ENCODE data around the gene MAN2B2.

Gene MAN2B2

DNA sequence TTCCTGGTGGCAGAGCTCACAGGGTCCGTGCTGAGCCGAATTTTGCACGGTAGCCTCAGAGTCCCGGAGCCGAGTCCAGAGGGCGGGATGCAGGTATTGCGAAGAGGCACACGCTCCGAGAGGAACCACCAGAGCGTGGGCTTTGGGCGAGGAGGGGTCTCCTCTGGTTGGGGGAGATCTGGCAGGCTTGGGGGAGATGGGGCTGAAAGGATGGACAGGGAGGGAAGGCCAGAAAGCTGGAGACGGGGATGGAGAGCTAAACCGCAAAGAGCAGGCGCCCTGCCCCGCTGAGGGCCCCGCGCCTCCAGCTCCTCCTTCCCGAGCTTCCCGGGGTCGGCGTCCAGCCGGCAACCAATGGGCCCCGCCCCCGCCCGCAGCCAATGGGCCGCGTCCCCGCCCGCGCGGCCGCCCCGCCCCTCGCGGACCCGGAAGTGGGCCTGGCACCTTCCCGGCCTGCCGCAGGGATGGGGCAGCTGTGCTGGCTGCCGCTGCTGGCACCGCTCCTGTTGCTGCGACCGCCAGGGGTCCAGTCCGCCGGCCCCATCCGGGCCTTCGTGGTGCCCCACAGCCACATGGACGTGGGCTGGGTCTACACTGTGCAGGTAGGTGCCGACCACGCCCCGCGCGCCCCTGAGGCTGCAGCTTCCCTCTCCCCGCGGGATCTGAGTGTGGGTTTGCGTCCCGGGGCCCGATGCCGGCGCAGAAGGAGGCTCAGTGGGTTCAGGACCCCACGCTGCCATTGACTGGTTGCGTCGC lies at the start of gene MAN2B2:
Gene MAN2B2 (plus strand): TSS at position 443 of the 756 bp plus-strand sequence. CDS start 22 bp downstream, at position 465.
- H3K9ac ChIP-seq (ENCODE audit: insufficient read length, low read depth) = peak within 1 kb of the TSS; percentile 96
- peak; percentile 67 for DNase-seq (ENCODE audit: low read depth, low spot score)
- H3K4me3 ChIP-seq (ENCODE audit: insufficient read length, low read depth) = peak within 1 kb of the TSS; percentile 96
- no peak for TF ChIP-seq SUZ12 (IDR thresholded peaks at IDR 0.05; ENCODE audit: extremely low read depth, insufficient read depth, insufficient read length)
- no peak for TF ChIP-seq YY1 (IDR thresholded peaks at IDR 0.05; ENCODE audit: insufficient read depth, insufficient read length)
- no peak for TF ChIP-seq ZNF274 (IDR thresholded peaks at IDR 0.05; ENCODE audit: low read depth, low read length)
- H3K36me3 ChIP-seq (ENCODE audit: insufficient read depth, insufficient read length, low read length) = peaks cover 31% of the 10 kb centered on the region
- H3K4me1 ChIP-seq (ENCODE audit: insufficient read depth, insufficient read length) = peaks cover 10% of the 10 kb centered on the region
- peaks cover 22% of the 10 kb centered on the region for H3K27me3 ChIP-seq (ENCODE audit: insufficient read depth, insufficient read length)
- H3K9me3 ChIP-seq (ENCODE audit: insufficient read depth, low read length) = no peaks in the 10 kb centered on the region

DNA sequence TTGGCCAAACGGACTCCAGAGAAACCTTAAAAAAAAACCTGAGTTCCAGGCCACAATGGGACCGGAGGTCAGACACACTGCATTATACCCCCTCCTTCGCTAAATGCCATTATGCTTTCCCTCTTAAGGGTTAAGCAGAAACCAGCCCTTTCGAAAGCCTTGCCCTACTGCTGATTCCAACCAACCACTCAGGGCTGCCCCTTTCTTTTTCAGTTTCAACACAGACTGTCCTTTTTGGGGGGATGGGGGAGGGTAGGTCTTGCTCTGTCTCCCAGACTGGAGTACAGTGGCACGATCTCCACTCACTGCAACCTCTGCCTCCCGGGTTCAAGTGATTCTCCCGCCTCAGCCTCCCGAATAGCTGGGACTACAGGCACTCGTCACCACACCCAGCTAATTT lies 49.5 kb upstream of the MAN2B2 start:
- Histone ChIP-seq H3K36me3 (ENCODE audit: insufficient read depth, insufficient read length, low read length) (no peaks in the 10 kb centered on the region), H3K4me3 (ENCODE audit: insufficient read length, low read depth) (no peak overlapping the region), H3K4me1 (ENCODE audit: insufficient read depth, insufficient read length) (peaks cover 16% of the 10 kb centered on the region), H3K9me3 (ENCODE audit: insufficient read depth, low read length) (no peaks in the 10 kb centered on the region), H3K27me3 (ENCODE audit: insufficient read depth, insufficient read length) (no peaks in the 10 kb centered on the region), H3K9ac (ENCODE audit: insufficient read length, low read depth) (no peak overlapping the region)
- TF ChIP-seq ZNF274 (IDR thresholded peaks at IDR 0.05; ENCODE audit: low read depth, low read length) = no peak
- DNase-seq (ENCODE audit: low read depth, low spot score) = no peak

GRCh38 chr4:6526156-6526555 lies 48.8 kb upstream of the MAN2B2 start:
- no peak overlapping the region for H3K4me3 ChIP-seq (ENCODE audit: insufficient read length, low read depth)
- peaks cover 16% of the 10 kb centered on the region for H3K4me1 ChIP-seq (ENCODE audit: insufficient read depth, insufficient read length)
- TF ChIP-seq ZNF274 (IDR thresholded peaks at IDR 0.05; ENCODE audit: low read depth, low read length) = no peak
- no peak for TF ChIP-seq YY1 (IDR thresholded peaks at IDR 0.05; ENCODE audit: insufficient read depth, insufficient read length)
- no peak for TF ChIP-seq SUZ12 (IDR thresholded peaks at IDR 0.05; ENCODE audit: extremely low read depth, insufficient read depth, insufficient read length)
- no peaks in the 10 kb centered on the region for H3K36me3 ChIP-seq (ENCODE audit: insufficient read depth, insufficient read length, low read length)
- no peaks in the 10 kb centered on the region for H3K9me3 ChIP-seq (ENCODE audit: insufficient read depth, low read length)
- DNase-seq (ENCODE audit: low read depth, low spot score) = no peak
- H3K9ac ChIP-seq (ENCODE audit: insufficient read length, low read depth) = no peak overlapping the region
- no peaks in the 10 kb centered on the region for H3K27me3 ChIP-seq (ENCODE audit: insufficient read depth, insufficient read length)

- TF ChIP-seq ZNF274 (IDR thresholded peaks at IDR 0.05; ENCODE audit: low read depth, low read length) (no peak), YY1 (IDR thresholded peaks at IDR 0.05; ENCODE audit: insufficient read depth, insufficient read length) (no peak), SUZ12 (IDR thresholded peaks at IDR 0.05; ENCODE audit: extremely low read depth, insufficient read depth, insufficient read length) (no peak)
- H3K36me3 ChIP-seq (ENCODE audit: insufficient read depth, insufficient read length, low read length) = no peaks in the 10 kb centered on the region
- peak; percentile 23 for DNase-seq (ENCODE audit: low read depth, low spot score)
- no peaks in the 10 kb centered on the region for H3K27me3 ChIP-seq (ENCODE audit: insufficient read depth, insufficient read length)
- peaks cover 16% of the 10 kb centered on the region for H3K4me1 ChIP-seq (ENCODE audit: insufficient read depth, insufficient read length)
- no peak overlapping the region for H3K9ac ChIP-seq (ENCODE audit: insufficient read length, low read depth)
- no peaks in the 10 kb centered on the region for H3K9me3 ChIP-seq (ENCODE audit: insufficient read depth, low read length)
- H3K4me3 ChIP-seq (ENCODE audit: insufficient read length, low read depth) = no peak overlapping the region
Measured at GRCh38 chr4:6526671-6527091, 48.3 kb upstream of the MAN2B2 start.

- Histone ChIP-seq H3K9ac (ENCODE audit: insufficient read length, low read depth) (no peak overlapping the region), H3K27me3 (ENCODE audit: insufficient read depth, insufficient read length) (no peaks in the 10 kb centered on the region), H3K9me3 (ENCODE audit: insufficient read depth, low read length) (no peaks in the 10 kb centered on the region), H3K4me1 (ENCODE audit: insufficient read depth, insufficient read length) (peaks cover 16% of the 10 kb centered on the region), H3K4me3 (ENCODE audit: insufficient read length, low read depth) (no peak overlapping the region), H3K36me3 (ENCODE audit: insufficient read depth, insufficient read length, low read length) (no peaks in the 10 kb centered on the region)
- no peak for DNase-seq (ENCODE audit: low read depth, low spot score)
- TF ChIP-seq ZNF274 (IDR thresholded peaks at IDR 0.05; ENCODE audit: low read depth, low read length) = no peak
Measured at GRCh38 chr4:6527259-6527658, 47.7 kb upstream of the MAN2B2 start.

- DNase-seq (ENCODE audit: low read depth, low spot score) = no peak
- Histone ChIP-seq H3K9ac (ENCODE audit: insufficient read length, low read depth) (peak overlapping the region; percentile 68), H3K4me3 (ENCODE audit: insufficient read length, low read depth) (no peak overlapping the region), H3K36me3 (ENCODE audit: insufficient read depth, insufficient read length, low read length) (no peaks in the 10 kb centered on the region), H3K4me1 (ENCODE audit: insufficient read depth, insufficient read length) (peaks cover 16% of the 10 kb centered on the region), H3K9me3 (ENCODE audit: insufficient read depth, low read length) (no peaks in the 10 kb centered on the region; the same call in 1 of the 2 replicates), H3K27me3 (ENCODE audit: insufficient read depth, insufficient read length) (no peaks in the 10 kb centered on the region)
- TF ChIP-seq ZNF274 (IDR thresholded peaks at IDR 0.05; ENCODE audit: low read depth, low read length) (no peak), YY1 (IDR thresholded peaks at IDR 0.05; ENCODE audit: insufficient read depth, insufficient read length) (no peak), SUZ12 (IDR thresholded peaks at IDR 0.05; ENCODE audit: extremely low read depth, insufficient read depth, insufficient read length) (no peak)
Measured at GRCh38 chr4:6527683-6528595, 47.0 kb upstream of the MAN2B2 start.

- no peak for DNase-seq (ENCODE audit: low read depth, low spot score)
- Histone ChIP-seq H3K27me3 (ENCODE audit: insufficient read depth, insufficient read length) (no peaks in the 10 kb centered on the region), H3K4me1 (ENCODE audit: insufficient read depth, insufficient read length) (peaks cover 16% of the 10 kb centered on the region), H3K4me3 (ENCODE audit: insufficient read length, low read depth) (no peak overlapping the region), H3K36me3 (ENCODE audit: insufficient read depth, insufficient read length, low read length) (no peaks in the 10 kb centered on the region), H3K9me3 (ENCODE audit: insufficient read depth, low read length) (no peaks in the 10 kb centered on the region; the same call in 1 of the 2 replicates), H3K9ac (ENCODE audit: insufficient read length, low read depth) (peak overlapping the region; percentile 63)
- no peak for TF ChIP-seq SUZ12 (IDR thresholded peaks at IDR 0.05; ENCODE audit: extremely low read depth, insufficient read depth, insufficient read length)
Measured at GRCh38 chr4:6529021-6529420, 46.0 kb upstream of the MAN2B2 start.

All from NT2/D1 (cell line).